NCI-H2029 treated with DMSO at 0.1 percent for 48 hours (cell line): ENCODE measurements around the gene SLC12A8.
"Not testable (repeated sequence)": the region's sequence is repeated elsewhere in the genome, so short reads cannot be mapped to it uniquely, and the experiment has no call there.

Experiments
- DNase-seq: peaks from one replicate; lab custom pipeline; 2025; lab: John Stamatoyannopoulos, UW

SLC12A8 gene

GRCh38 chr3:125112981-125113380 lies 99.6 kb downstream of the SLC12A8 start:
- DNase-seq: no peak

DNA sequence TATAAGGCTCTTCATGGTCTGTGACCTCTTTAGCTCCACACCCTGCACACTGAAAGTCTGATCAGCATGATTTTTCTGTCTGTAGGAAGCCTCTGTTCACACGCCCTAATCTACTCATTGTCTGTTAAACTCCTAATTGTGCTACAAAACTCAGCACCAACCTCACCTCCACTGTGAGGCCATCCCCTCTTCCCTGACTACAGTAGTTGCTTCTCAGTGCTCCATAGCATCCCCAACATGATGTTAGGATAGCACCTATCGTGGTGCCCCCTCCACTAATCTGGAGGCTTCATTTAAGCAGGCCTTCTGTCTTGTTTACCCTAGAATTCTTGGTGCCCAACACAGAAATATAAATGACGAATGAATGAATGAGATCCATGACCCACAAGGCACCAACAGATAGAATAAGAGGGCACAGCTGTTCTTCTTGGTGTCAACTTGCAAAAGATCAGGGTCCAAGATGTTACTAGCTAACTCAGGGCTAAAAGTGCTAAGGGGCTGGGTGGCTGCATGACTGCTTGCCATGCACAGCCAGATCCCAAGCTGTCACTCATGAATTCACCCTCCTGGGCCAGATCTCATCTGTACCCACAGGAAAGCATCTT lies 101.6 kb downstream of the SLC12A8 start:
- DNase-seq: no peak

GRCh38 chr3:125110016-125110875 lies 102.3 kb downstream of the SLC12A8 start:
- no peak for DNase-seq

- DNase-seq: no peak
Measured at GRCh38 chr3:125109536-125109925, 103.0 kb downstream of the SLC12A8 start.

GRCh38 chr3:125108833-125109535 lies 103.6 kb downstream of the SLC12A8 start:
- DNase-seq: no peak

DNA sequence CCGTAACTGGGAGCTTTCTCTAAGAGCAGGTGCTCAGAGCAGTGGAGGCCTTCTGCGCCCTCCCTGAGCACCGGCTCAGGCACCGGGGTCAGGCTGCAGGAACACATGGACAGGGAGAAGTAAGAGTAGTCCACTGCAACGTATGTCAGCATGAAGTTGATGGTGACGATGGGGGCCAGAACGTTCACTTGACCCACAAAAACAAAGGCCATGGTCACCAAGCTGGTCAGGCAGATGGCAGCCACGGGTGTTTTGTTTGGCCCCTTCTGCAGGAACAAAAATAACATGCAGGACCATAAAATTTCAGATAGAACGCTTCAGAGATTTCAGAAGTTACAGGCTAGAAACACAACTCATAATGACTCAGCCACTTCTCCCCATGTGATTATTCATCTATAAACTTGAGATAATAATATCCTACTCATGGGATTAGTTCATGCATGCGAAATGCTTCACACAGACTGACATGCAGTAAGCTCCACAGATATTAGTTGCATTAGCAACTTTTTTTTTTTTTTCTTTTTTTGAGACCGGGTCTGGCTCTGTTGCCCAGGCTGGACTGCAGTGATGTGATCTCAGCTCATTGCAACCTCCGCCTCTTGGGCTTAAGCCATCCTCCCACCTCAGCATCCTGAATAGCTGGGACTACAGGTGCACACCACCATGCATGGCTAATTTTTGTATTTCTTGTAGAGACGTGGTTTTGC lies 104.5 kb downstream of the SLC12A8 start:
- no peak for DNase-seq

GRCh38 chr3:125107363-125107762 lies 105.2 kb downstream of the SLC12A8 start:
- DNase-seq: no peak

- DNase-seq: no peak
Measured at GRCh38 chr3:125105116-125105515, 107.4 kb downstream of the SLC12A8 start.

- DNase-seq: no peak
Measured at GRCh38 chr3:125104639-125105038, 107.9 kb downstream of the SLC12A8 start.

DNA sequence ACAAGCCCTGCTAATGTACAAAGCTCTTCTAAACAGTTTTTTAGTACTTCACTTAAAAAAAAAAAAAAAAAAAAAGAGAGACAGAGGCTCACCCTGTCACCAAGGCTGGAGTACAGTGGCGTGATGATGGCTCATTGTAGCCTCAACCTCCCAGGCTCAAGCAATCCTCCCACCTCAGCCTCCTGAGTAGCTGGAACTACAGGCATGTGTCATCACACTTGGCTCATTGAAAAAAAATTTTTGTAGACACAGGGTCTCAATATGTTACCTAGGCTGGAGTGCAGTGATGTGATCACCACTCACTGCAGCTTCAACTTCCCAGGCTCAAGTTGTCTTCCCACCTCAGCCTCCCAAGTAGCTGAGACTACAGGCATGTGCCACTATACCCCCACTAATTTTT lies 109.1 kb downstream of the SLC12A8 start:
- no peak for DNase-seq

DNA sequence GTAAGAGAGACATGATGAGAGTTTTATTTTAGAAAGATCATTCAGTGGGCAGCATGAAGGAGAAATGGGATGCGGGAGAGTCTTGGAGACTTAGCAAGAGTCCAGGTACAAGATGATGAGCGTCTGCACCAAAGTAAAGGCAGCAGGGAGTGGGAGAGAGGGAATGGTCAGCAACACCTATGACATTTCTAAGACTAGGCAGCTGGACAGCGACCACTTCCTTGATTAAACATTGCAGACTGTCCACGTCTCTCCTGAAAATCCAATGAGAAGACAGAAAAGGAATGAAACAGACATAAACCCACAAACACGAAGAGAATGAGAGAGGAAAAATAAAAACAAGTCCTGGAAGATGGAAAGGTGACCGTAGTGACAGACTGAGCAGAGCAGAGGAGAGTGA lies 110.1 kb downstream of the SLC12A8 start:
- no peak for DNase-seq

GRCh38 chr3:125098611-125099291 lies 113.8 kb downstream of the SLC12A8 start:
- no peak for DNase-seq

DNA sequence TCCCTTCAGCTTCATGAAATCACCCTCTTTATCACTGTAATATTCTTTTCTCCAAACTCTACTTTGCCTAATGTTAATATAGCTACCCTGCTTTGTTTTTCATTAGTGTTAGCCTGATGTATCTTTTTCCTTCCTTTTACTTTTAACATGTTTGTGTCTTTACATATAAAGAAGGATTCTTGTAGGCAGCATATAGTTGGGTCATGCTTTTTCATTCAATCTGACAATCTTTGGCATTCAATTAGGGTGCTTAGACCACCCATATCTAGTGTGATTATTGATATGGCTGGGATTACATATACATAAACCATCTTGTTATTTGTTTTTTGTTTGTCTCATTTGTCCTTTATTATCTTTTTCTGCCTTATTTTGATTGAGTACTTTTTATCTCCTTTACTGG lies 121.9 kb downstream of the SLC12A8 start:
- no peak for DNase-seq

DNA sequence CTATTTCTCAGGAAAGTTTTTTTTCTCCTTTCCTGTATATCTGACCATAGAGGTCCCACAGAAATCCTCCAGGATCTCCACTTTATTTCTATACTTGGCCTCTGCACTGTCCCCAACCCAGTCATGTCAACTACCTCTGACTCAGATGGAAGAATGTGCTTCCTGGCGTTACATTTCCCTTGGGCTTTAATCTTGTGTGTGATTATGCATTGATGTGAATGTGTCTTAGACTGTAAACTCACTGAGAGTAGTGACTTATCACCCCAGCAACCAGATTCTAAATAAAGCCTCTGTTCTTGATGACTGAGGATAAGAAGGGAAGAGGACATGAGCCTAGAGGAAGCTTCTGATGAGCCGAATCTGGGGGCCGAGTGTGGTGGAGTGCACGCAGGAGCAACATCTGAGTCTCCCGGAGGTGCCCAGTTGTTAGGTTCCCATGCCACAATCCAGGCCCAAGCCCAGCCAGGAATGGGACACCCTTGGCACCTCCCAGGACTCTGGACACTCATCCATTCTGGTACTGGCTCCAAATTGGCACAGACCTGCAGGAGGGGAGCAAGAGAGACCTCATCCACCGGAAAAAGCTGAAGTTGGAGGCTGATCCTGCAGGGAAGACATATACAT lies 124.7 kb downstream of the SLC12A8 start:
- no peak for DNase-seq

- no peak for DNase-seq
Measured at GRCh38 chr3:125085166-125085565, 127.4 kb downstream of the SLC12A8 start.

- no peak for DNase-seq
Measured at GRCh38 chr3:125083776-125084175, 128.8 kb downstream of the SLC12A8 start.

DNA sequence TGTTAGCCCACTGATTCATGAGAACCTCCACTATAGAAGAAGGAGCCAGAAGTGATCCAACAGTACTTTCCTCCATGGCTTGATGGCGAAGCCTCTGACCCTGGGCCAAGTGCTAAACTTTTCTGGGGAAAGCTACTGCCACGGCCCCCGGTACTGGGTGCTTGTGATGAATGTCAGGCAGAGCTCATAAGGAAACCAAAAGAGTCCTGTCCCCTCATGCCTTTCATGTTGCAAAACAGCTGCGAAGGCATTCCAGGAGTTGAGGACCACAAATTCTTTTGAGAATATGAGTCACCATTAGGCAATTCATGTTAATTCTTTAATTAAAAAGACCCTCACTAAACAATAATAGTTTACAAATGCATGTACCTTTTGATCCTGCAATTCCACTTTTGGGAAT lies 130.2 kb downstream of the SLC12A8 start:
- DNase-seq: not testable (repeated sequence)

DNA sequence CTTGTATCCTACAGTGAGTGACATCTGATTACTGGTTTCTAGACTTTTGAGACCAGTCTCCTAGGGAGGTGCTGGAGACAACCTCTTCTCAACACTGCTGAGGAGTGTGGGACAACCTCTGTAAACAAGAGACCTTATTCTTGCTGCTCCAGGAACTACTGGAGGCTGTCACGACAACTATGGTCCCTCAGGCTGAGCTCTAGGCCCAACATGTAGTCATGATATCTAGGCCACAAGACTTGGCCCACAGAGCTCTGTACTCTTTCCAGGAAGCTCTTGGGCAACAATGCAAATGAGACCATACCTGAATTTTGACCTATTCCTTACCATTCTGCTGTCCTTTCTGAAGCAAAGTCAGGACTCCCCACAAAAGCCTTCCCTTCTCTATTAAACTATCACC lies 132.5 kb downstream of the SLC12A8 start:
- no peak for DNase-seq

- no peak for DNase-seq
Measured at GRCh38 chr3:125079675-125080045, 132.9 kb downstream of the SLC12A8 start.

- no peak for DNase-seq
Measured at GRCh38 chr3:125078951-125079674, 133.4 kb downstream of the SLC12A8 start.

DNA sequence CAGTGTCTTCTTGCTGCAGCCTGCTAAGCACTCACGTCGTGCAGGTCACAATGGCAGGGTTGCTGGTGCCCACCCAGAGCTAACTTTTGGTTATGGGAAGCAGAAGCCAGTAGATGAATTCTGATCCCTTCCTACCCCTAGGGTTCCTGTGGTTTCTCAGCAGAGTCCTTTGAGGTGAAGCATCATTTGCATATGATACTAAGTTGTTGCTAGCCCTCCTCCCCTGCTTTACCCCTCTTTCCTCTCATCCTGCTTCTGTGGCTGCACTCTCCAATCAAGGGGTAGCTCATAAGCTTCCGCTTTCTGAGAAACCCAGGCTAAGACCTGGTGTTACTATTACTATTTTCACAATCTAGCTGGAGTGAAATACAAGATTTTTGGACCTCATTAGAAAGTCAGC lies 134.7 kb downstream of the SLC12A8 start:
- no peak for DNase-seq
